Adipose tissue (tissue), 3 donors: Measurements from ENCODE around the gene TRAF1. TPM values are rescaled to one million over a fixed set of nuclear protein-coding genes. Genes with fewer than 3 reads are reported as not detected.

Experiments used
- H3K27ac ChIP-seq: one replicate; pipeline ENCODE4 v1.5.1; 2013; ENCODE audit warnings: low read depth, low read length
- WGBS, 3 donors: extraction: QIAGEN DNeasy Blood & Tissue Kit; methylation state at CpG; one replicate each; pipeline ENCODE4 v1.1.7; 2013; 5-methylcytosine and 5-hydroxymethylcytosine counted together
- polyA plus RNA-seq, 3 donors: library from polyadenylated mRNA; stranded (reverse); fragments of 200-250 nt; gene quantifications; one replicate each; pipeline ENCODE4 v1.2.3, GENCODE V29; 2013
- donor health status: healthy with polysubstance abuse.
- donor health status: Bipolar disorder and iron deficiency.
- donor health status: healthy.

Gene TRAF1
- polyA plus RNA-seq, 3 donors: 2.4 to 5.3 (median 4.0) TPM

- H3K27ac ChIP-seq: no peak overlapping the region
- 84 to 87% (median 85%) methylated on average over 4 of the region's 4 CpGs for WGBS, 3 donors
Measured at GRCh38 chr9:120944434-120944843, 17.8 kb upstream of the TRAF1 start.

GRCh38 chr9:120942186-120943001 lies 15.8 kb upstream of the TRAF1 start:
- peak overlapping the region; percentile 24 for H3K27ac ChIP-seq
- WGBS, 3 donors: 48 to 51% (median 49%) methylated on average over 8 of the region's 8 CpGs

GRCh38 chr9:120941046-120941770 lies 14.6 kb upstream of the TRAF1 start:
- no peak overlapping the region for H3K27ac ChIP-seq
- 64 to 88% (median 69%) methylated on average over 6 of the region's 6 CpGs for WGBS, 3 donors

- 89 to 94% (median 93%) methylated on average over 10 of the region's 10 CpGs for WGBS, 3 donors
- H3K27ac ChIP-seq: no peak overlapping the region
Measured at GRCh38 chr9:120940573-120940972, 14.0 kb upstream of the TRAF1 start.

- no peak overlapping the region for H3K27ac ChIP-seq
- 90 to 96% (median 94%) methylated on average over 3 of the region's 3 CpGs for WGBS, 3 donors
Measured at GRCh38 chr9:120938851-120939250, 12.3 kb upstream of the TRAF1 start.

- H3K27ac ChIP-seq: no peak overlapping the region
- WGBS, 3 donors: 50 to 78% (median 76%) methylated on average over 1 of the region's 1 CpG
Measured at GRCh38 chr9:120937596-120937995, 11.0 kb upstream of the TRAF1 start.

GRCh38 chr9:120937127-120937526 lies 10.5 kb upstream of the TRAF1 start:
- H3K27ac ChIP-seq: no peak overlapping the region
- WGBS, 3 donors: 48 to 68% (median 59%) methylated on average over 1 of the region's 1 CpG

- 41 to 50% (median 47%) methylated on average over 2 of the region's 2 CpGs for WGBS, 3 donors
- H3K27ac ChIP-seq: no peak overlapping the region
Measured at GRCh38 chr9:120936764-120937122, 10.1 kb upstream of the TRAF1 start.

- H3K27ac ChIP-seq: peak overlapping the region; percentile 25
- WGBS, 3 donors: 7 to 17% (median 9%) methylated on average over 10 of the region's 10 CpGs
Measured at GRCh38 chr9:120936011-120936763, 9.6 kb upstream of the TRAF1 start.

GRCh38 chr9:120935383-120935857 lies 8.8 kb upstream of the TRAF1 start:
- peak overlapping the region; percentile 25 for H3K27ac ChIP-seq
- 0 to 8% (median 5%) methylated on average over 4 of the region's 4 CpGs for WGBS, 3 donors

- WGBS, 3 donors: 23 to 59% (median 29%) methylated on average over 3 of the region's 3 CpGs
Measured at GRCh38 chr9:120934281-120934680, 7.7 kb upstream of the TRAF1 start.

GRCh38 chr9:120933310-120934055 lies 6.9 kb upstream of the TRAF1 start:
- WGBS, 3 donors: 89 to 94% (median 90%) methylated on average over 8 of the region's 8 CpGs
- H3K27ac ChIP-seq: no peak overlapping the region

More at GRCh38 chr9:120934281-120934680, 7.7 kb upstream of the TRAF1 start:
- no peak overlapping the region for H3K27ac ChIP-seq

- H3K27ac ChIP-seq: no peak overlapping the region
- WGBS, 3 donors: 76 to 80% (median 78%) methylated on average over 6 of the region's 6 CpGs
Measured at GRCh38 chr9:120932086-120932823, 5.7 kb upstream of the TRAF1 start.

- 37 to 79% (median 45%) methylated on average over 4 of the region's 4 CpGs for WGBS, 3 donors
- peak overlapping the region; percentile 51 for H3K27ac ChIP-seq
Measured at GRCh38 chr9:120931231-120932085, 4.9 kb upstream of the TRAF1 start.

- 23 to 28% (median 28%) methylated on average over 25 to 26 of the region's 26 CpGs for WGBS, 3 donors
- H3K27ac ChIP-seq: peak overlapping the region; percentile 76
Measured at GRCh38 chr9:120929229-120929791, 2.7 kb upstream of the TRAF1 start.

GRCh38 chr9:120928483-120929228 lies 2.1 kb upstream of the TRAF1 start:
- 1% methylated on average over 61 to 73 of the region's 73 CpGs for WGBS, 3 donors
- H3K27ac ChIP-seq: peak overlapping the region; percentile 76
